Activated naive CD4-positive, alpha-beta T cell treated with anti-CD3 and anti-CD28 coated beads for 36 hours (primary cell): ENCODE data around the gene PTDSS2. TPM values are rescaled to one million over a fixed set of nuclear protein-coding genes. Genes with fewer than 3 reads are reported as not detected.

Experiments used
- CTCF ChIA-PET: fragments of 350-600 bp; sonication (Branson Sonifier 250); formaldehyde crosslinking; loops from one replicate; lab custom pipeline; 2021; ENCODE audit warnings: antibody characterized with exemption; lab: Charles Lee
- DNase-seq: peaks from one replicate; pipeline ENCODE4 v3.0.0-alpha.2; 2020
- H3K27ac Mint-ChIP-seq: one replicate; pipeline ENCODE4 v1.8.0; 2021; ENCODE audit warnings: mild to moderate bottlenecking, mixed read lengths
- H3K27me3 Mint-ChIP-seq: one replicate; pipeline ENCODE4 v1.8.0; 2021; ENCODE audit warnings: low read depth, mixed read lengths
- H3K36me3 Mint-ChIP-seq: one replicate; pipeline ENCODE4 v1.8.0; 2021; ENCODE audit warnings: low read depth, mixed read lengths
- H3K4me1 Mint-ChIP-seq: one replicate; pipeline ENCODE4 v1.8.0; 2021; ENCODE audit warnings: low read depth, mixed read lengths
- H3K4me3 Mint-ChIP-seq: one replicate; pipeline ENCODE4 v1.8.0; 2021; ENCODE audit warnings: mild to moderate bottlenecking, moderate library complexity, mixed read lengths
- H3K9me3 Mint-ChIP-seq: one replicate; pipeline ENCODE4 v1.8.0; 2021; ENCODE audit warnings: mixed read lengths
- intact Hi-C: fragments of 100-400 bp; cut with micrococcal nuclease; formaldehyde crosslinking; loops from one replicate; pipeline ENCODE4 v1.15.1; 2023
- total RNA-seq, 2 experiments: library from RNA; stranded (reverse); gene quantifications; one replicate each; pipeline ENCODE4 v1.2.3, GENCODE V29; 2021

Gene PTDSS2
- total RNA-seq, 2 experiments from 2014 or later: 12.1 to 15.0 TPM

DNA sequence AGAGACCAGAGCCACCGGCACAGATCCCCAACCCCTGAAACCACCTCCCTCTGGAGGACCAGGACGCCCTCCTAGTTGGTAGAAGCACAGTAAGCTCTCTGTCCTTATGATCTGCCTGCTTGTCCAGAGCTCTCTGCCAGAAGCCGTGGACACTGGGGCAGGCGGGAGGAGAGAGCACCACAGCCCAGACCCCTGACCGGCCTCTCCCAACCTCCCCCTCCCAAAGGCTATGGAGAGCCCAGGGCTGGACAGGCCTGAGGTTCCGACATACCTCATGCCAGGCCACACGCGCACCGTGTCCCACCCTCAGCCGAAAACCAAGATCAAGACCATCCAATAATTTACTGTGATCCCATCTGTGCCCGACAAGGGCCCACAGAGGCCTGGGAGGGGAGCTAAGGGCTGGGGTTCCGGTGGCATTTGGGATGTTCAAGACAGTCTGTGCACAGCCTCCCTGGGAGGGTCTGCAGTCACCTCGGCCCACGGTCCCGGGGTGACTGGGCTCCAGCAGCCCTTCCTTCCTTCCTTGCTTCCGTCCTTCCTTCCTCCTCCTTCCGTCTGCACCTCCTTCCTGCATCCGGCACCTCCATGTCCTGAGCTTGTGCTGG is 81.9 kb downstream of the PTDSS2 start:
- CTCF ChIA-PET: interaction anchor here (1.3 to 6.1 kb wide), 2 partner anchors 11 to 13 kb away, joined by 4 to 34 read pairs; no protein-coding TSS in a partner anchor
- Mint-ChIP-seq H3K36me3 (peaks cover 4% of the 10 kb centered on the region), H3K4me3 (no peak overlapping the region), H3K4me1 (peaks cover 3% of the 10 kb centered on the region), H3K27me3 (no peaks in the 10 kb centered on the region), H3K9me3 (no peaks in the 10 kb centered on the region), H3K27ac (no peak overlapping the region)
- no peak for DNase-seq
- intact Hi-C loops: no loop called here

DNA sequence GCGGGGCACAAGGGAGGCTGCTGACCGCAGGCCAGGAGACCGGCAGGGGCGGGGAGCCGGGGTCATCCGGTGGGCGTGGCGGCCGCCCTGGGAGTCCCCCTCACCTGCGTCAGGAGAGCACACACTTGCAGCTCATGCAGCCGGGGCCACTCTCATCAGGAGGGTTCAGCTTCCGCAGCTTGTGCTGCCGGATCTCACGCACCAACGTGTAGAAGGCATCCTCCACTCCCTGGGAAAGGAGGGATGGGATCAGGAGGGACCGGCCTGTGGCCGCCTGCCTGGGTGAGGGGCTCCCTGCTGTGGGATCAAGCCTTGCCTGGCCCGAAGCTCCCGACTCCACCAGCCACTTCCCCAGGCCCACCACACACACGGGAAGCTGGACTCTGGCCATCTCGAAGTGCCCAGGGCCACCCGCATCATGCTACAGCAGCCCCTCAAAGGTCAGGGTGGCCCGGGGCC is 82.5 kb downstream of the PTDSS2 start:
- intact Hi-C loops: no loop called here
- H3K27ac Mint-ChIP-seq: no peak overlapping the region
- CTCF ChIA-PET: interaction anchor here (1.3 to 6.1 kb wide), 2 partner anchors 11 to 14 kb away, joined by 4 to 34 read pairs; no protein-coding TSS in a partner anchor
- peaks cover 4% of the 10 kb centered on the region for H3K36me3 Mint-ChIP-seq
- no peaks in the 10 kb centered on the region for H3K27me3 Mint-ChIP-seq
- no peak for DNase-seq
- no peaks in the 10 kb centered on the region for H3K9me3 Mint-ChIP-seq
- H3K4me3 Mint-ChIP-seq: no peak overlapping the region
- peaks cover 3% of the 10 kb centered on the region for H3K4me1 Mint-ChIP-seq

DNA sequence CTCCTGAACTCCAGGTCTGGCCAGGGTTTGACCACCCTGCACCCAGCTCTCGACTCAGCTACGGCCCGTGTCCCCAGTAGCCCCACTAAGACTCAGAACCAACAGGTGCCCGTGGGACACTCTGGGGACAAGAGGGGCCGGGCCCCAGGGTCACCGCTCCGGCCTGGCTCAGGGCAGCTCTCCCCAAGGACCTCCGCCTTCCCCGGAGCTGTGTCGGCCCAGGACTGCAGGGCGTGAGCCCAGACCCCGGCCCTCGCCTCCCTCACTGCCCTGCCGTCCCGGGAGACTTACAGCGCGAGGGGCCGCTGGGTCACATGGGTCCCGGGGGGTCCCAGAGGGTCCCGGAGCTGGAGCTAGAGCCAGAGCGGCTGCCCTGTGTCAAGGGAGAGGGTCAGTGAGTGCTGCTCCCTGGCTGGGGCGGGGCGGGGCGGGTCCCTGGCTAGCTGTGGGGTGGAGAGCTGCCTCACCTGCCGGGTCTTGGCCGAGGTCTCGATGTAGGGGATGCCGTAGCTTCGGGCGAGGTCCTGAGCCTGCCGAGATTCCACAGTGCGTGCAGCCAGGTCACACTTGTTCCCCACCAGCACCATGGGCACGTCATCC is 83.0 kb downstream of the PTDSS2 start:
- Mint-ChIP-seq H3K27me3 (no peaks in the 10 kb centered on the region), H3K9me3 (no peaks in the 10 kb centered on the region), H3K27ac (no peak overlapping the region), H3K36me3 (peaks cover 4% of the 10 kb centered on the region), H3K4me1 (peaks cover 7% of the 10 kb centered on the region), H3K4me3 (no peak overlapping the region)
- no peak for DNase-seq
- CTCF ChIA-PET: interaction anchor here (1.3 to 6.1 kb wide), 2 partner anchors 12 to 14 kb away, joined by 4 to 34 read pairs; no protein-coding TSS in a partner anchor
- intact Hi-C loops: no loop called here

DNA sequence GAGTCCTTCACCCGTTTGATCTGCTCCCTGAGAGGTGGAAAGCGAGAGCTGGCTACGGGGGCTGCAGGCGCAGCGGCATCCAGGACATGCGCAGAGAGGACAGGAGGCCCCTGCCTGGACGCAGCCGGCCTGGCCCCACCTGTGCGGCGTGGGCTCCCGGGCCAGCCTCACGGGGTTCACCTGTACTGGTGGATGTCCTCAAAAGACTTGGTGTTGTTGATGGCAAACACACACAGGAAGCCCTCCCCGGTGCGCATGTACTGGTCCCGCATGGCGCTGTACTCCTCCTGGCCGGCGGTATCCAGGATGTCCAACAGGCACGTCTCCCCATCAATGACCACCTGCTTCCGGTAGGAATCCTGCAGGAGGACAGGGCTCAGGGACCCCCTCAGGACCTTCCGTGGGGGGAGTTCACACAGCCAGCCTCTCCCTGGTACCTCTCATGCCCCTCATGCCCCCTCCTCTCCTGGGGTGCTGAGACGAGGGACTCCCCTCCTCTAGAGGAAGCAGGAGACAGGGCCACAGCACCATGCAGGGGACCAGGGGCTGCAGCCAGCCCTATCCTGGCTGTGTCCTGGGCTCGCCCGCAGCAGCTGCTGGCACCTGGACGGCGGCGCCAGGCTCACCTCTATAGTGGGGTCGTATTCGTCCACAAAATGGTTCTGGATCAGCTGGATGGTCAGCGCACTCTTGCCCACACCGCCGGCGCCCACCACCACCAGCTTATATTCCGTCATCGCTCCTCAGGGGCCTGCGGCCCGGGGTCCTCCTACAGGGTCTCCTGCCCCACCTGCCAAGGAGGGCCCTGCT is 83.7 kb downstream of the PTDSS2 start:
- no peaks in the 10 kb centered on the region for H3K9me3 Mint-ChIP-seq
- H3K4me1 Mint-ChIP-seq: peaks cover 7% of the 10 kb centered on the region
- H3K36me3 Mint-ChIP-seq: peaks cover 4% of the 10 kb centered on the region
- no peak for DNase-seq
- H3K4me3 Mint-ChIP-seq: peak overlapping the region; percentile 21
- no peaks in the 10 kb centered on the region for H3K27me3 Mint-ChIP-seq
- intact Hi-C loops: no loop called here
- CTCF ChIA-PET: interaction anchor here (0.9 to 6.1 kb wide), 3 partner anchors 13 to 17 kb away, joined by 4 to 34 read pairs (median 5); no protein-coding TSS in a partner anchor
- H3K27ac Mint-ChIP-seq: no peak overlapping the region

DNA sequence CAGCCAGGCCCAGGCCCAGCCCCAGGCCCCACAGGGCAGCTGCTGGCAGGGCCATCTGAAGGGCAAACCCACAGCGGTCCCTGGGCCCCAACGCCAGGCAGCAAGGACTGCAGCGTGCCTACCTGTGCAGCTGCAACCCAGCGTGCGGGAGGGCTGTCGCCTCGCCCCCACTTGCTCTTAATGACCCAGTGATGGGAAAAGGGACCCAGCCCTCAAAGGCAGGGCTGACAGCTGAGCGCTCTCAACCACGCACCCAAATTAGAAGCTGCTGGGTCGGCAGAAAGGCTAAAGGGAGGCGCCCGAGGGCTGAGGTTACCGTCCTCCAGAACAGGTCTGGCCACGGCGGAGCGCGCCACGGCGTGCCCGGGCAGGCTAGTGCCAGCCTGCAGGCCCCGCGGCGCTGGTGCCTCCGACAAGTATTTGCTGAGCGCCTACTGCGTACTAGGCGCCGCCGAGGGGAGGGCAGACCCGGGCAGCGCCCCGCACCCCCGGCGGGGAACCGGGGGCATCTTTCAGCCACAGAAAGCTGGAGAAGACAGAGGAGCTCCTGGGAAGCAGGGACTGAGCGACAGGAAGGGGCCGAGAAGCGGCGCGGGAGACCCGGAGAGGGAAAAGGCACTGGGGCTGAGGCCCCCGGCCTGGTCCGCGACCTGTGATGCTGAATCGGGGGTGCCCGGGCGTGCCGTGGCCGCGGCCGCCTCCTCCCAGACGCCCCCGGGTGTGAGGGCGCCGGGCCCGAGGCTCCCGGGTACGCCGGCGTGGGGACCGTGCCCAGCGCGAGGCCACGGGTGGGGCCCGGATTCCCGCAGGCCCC is 84.5 kb downstream of the PTDSS2 start:
- Mint-ChIP-seq H3K27ac (no peak overlapping the region), H3K4me1 (peaks cover 7% of the 10 kb centered on the region), H3K27me3 (no peaks in the 10 kb centered on the region), H3K4me3 (peak overlapping the region; percentile 70), H3K9me3 (no peaks in the 10 kb centered on the region), H3K36me3 (peaks cover 4% of the 10 kb centered on the region)
- CTCF ChIA-PET: interaction anchor here (0.9 to 6.1 kb wide), 2 partner anchors 16 to 18 kb away, joined by 5 to 34 read pairs; no protein-coding TSS in a partner anchor
- DNase-seq: peak; percentile 33
- intact Hi-C loops: loop anchor here (1.0 kb wide), 3 partner anchors 16 to 42 kb away; partner anchors contain the start of genes PHRF1 and RNH1

DNA sequence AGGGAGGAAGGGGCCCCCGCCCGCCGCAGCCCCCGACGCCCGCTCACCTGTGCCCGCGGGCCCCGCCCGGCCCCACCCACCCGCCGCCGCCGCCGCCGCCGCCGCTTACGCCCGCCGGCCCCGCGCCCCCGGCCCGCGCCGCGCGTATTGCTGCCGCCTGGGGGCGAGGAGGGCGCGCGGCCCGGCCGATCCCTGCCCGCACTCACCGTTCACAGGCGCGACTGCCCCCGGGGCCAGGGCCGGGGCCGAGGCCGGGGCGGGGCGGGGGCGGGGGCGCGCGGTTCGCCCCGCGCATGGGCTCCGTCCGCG is 85.1 kb downstream of the PTDSS2 start:
- intact Hi-C loops: loop anchor here (1.0 kb wide), 3 partner anchors 17 to 41 kb away; partner anchors contain the start of genes PHRF1 and RNH1
- Mint-ChIP-seq H3K27me3 (no peaks in the 10 kb centered on the region), H3K4me1 (peaks cover 7% of the 10 kb centered on the region), H3K36me3 (peaks cover 4% of the 10 kb centered on the region), H3K4me3 (no peak overlapping the region), H3K9me3 (no peaks in the 10 kb centered on the region), H3K27ac (no peak overlapping the region)
- DNase-seq: no peak
- CTCF ChIA-PET: interaction anchor here (1.2 to 6.1 kb wide), 3 partner anchors 16 to 119 kb away, joined by 3 to 34 read pairs (median 4); no protein-coding TSS in a partner anchor

DNA sequence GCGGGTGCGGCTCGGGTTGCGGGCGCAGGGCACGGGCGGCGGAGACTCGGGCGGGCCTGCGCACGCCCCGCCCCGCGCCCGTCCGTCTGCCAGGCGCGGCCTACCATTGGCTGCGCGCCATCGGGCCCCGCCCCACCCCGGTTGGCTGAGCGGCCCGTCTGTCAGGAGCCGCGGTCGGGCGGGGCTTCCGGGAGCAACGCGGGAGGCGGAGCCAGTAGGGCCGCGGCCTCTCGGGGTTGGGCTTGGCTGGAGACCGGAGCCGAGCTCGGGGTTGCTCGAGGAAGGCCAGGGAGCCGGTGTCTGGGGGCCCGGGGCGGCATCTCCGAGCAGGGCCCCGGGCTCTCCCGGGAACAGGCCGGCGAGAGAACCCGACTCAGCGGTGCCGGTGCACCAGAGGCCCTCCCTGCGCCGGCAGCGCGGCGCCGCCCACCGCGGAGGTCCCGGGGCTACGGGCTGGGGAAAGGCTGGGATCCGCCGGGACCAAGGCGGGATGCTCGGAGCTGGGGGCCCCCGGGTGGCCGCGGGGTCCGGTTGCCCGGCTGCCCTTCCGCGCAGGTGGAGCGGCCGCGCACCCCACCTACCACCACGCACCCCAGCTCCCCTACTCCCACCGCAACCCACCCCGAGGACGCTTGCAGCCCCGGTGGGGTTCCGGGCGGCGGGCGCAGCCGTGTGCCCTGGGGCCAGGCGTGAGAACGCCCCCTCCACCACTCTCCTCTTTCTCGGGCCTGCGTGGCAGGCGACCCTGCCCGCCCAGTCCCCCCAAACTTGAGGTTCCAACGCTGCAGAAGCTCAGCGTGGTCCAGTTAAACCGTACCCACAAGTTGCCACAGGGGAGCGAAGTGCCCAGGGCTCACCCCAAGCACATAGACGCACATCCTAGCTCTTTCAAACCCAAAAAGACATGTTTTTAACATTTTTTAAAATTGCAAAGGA is 85.7 kb downstream of the PTDSS2 start, which contains the start of gene HRAS:
TSS of gene HRAS (minus strand) at position 58 of the 936 bp plus-strand sequence.
- Mint-ChIP-seq H3K27ac (peak within 1 kb of the TSS; percentile 69), H3K4me1 (peaks cover 7% of the 10 kb centered on the region), H3K36me3 (peaks cover 4% of the 10 kb centered on the region), H3K9me3 (no peaks in the 10 kb centered on the region), H3K27me3 (no peaks in the 10 kb centered on the region), H3K4me3 (peak within 1 kb of the TSS; percentile 88)
- intact Hi-C loops: loop anchor here (1.0 to 2.0 kb wide), 4 partner anchors 17 to 77 kb away; partner anchors contain the start of genes PHRF1 and RNH1
- peak; percentile 94 for DNase-seq
- CTCF ChIA-PET: interaction anchor here (0.7 to 6.1 kb wide), 5 partner anchors 17 to 119 kb away, joined by 3 to 34 read pairs (median 3); no protein-coding TSS in a partner anchor

DNA sequence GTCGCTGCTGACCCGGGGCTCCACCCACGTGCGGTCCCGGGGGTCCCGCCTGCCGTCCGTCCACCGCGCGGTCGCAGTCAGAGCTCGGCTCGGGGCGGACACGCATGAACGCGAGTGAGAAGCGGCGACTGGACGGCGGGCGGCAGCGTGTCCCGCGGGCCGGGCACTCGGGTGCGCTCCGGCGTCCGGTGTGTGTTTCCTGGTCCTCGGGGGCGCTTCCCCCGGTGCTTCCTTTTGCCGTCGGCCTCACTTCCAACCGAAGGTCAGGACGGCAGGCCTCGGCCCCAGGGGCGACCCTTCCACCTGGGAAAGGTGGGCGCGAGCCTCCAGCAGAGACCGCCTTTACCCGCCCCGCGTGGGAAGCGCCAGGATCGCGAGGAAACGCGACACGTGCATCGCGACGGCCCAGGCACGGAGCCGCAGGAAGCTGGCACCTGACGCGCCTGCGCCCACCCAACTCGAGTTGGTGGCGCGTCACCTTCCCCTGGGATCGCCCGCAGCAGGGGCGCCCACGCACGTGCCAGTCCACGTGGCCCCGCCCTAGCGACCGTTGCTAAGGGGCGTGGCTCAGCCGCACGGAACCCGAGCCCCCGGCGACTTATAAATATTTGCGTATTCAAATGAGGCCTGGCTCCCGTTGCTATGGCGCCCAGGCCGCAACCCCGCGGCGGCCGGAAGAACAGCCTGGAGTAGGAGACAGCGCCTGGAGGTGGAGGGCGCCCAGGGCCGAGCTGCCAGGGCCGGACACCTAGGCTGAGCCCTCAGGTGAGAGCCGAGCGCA is 87.0 kb downstream of the PTDSS2 start, which contains the start of gene LRRC56:
TSS of gene LRRC56 (plus strand) at position 687 of the 781 bp plus-strand sequence. CDS start 3,158 bp downstream, outside the sequence.
- Mint-ChIP-seq H3K4me1 (peaks cover 7% of the 10 kb centered on the region), H3K27me3 (no peaks in the 10 kb centered on the region), H3K36me3 (peaks cover under 1% of the 10 kb centered on the region), H3K4me3 (peak within 1 kb of the TSS; percentile 88), H3K9me3 (no peaks in the 10 kb centered on the region), H3K27ac (peak within 1 kb of the TSS; percentile 69)
- peak; percentile 85 for DNase-seq
- intact Hi-C loops: loop anchor here (2.0 kb wide), 1 partner anchor 76 kb away; no protein-coding TSS in a partner anchor
- CTCF ChIA-PET: interaction anchor here (1.3 to 6.1 kb wide), 3 partner anchors 18 to 89 kb away, joined by 3 to 34 read pairs (median 4); no protein-coding TSS in a partner anchor

DNA sequence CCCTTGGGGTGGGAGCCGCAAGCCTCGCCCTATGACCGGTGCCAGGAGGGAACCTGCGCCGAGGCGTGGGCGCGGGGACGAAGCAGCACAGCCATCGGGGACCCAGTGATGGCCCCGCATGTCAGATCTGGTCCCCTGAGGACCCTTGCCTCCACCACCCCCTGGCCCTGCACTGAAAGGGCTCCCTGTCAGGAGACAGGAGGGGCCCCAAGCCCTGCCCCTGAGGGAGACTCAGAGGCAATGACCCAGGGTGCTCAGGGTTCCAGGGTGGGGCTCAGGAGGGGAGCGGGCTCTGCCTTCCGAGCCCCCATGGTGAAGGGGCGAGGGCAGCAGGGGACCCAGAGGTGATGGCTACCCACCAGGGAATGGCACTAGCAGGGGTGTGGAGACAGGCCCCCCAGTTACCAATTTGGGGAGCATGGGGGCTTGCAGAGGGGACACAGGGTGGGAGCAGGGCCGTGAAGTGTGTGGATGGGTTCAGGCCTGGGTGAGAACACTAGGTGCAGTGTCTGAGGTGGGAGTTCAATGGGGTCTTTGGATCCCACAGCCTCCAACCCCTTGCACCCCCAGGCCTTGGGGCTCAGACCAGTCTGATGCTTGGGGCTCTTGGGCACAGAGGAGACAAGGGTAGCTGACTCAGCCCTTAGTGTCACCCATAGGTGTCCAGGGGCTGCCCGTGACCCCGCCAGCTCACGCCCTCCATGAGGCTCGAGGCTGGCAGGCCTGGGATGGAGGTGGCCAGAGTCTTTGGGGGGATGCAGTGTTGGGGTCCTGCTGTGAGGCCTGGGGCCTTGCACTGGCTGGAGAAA is 87.7 kb downstream of the PTDSS2 start:
- no peak overlapping the region for H3K27ac Mint-ChIP-seq
- H3K4me1 Mint-ChIP-seq: peaks cover 7% of the 10 kb centered on the region
- H3K27me3 Mint-ChIP-seq: no peaks in the 10 kb centered on the region
- peak overlapping the region; percentile 88 for H3K4me3 Mint-ChIP-seq
- DNase-seq: no peak
- CTCF ChIA-PET: no interaction called here
- H3K36me3 Mint-ChIP-seq: no peaks in the 10 kb centered on the region
- intact Hi-C loops: loop anchor here (2.0 kb wide), 1 partner anchor 75 kb away; no protein-coding TSS in a partner anchor
- H3K9me3 Mint-ChIP-seq: no peaks in the 10 kb centered on the region
